Medulla oblongata (tissue), 1 donor: ENCODE measurements around the gene FMNL2.
A peak's percentile ranks its signal among the peaks of the same experiment; 100 is the strongest.
"Not testable (repeated sequence)": the region's sequence is repeated elsewhere in the genome, so short reads cannot be mapped to it uniquely, and the experiment has no call there.

Experiments used
- DNase-seq: peaks from one replicate; pipeline ENCODE4 v3.0.0-alpha.2; 2015; ENCODE audit errors: extremely low spot score

FMNL2 gene

DNA sequence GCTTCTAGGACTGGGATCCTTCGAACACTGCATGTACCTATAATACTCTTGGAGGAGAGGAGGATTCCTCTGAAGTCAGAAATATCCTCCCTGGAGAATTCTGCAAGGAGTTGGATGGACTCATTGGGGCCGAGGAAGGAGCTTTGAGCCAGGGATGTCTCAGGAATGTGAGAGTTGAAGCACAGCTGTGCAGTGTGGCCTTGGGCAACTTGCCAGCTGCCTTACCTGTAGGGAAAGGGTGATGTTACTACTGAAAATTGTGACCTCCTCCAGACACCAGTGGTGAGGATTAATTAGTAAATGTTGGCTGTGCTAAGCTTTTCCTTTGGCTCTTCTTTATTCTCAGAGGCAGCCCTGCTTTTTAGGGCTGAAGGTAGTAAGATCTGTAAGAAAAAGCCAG is 41.4 kb downstream of the FMNL2 start:
- no peak for DNase-seq

DNA sequence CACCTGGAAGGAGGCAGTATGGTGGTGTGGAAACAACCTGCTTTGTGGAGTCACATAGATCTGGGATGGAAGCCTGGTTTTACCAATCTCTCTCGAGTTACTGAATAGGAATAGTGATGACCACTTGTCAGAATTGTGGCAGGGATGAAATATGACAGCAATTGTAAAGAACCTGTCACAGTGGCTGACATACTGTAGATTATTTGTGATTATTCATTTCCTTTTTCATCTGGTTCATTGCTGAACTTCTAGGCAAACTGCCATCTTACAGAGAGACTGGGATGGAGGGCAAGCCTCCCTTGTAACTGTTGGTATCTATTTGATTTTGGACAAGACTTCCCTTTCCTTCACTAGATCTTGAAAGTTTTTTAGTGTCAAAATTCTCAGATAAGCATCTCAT is 42.0 kb downstream of the FMNL2 start:
- DNase-seq: no peak

DNA sequence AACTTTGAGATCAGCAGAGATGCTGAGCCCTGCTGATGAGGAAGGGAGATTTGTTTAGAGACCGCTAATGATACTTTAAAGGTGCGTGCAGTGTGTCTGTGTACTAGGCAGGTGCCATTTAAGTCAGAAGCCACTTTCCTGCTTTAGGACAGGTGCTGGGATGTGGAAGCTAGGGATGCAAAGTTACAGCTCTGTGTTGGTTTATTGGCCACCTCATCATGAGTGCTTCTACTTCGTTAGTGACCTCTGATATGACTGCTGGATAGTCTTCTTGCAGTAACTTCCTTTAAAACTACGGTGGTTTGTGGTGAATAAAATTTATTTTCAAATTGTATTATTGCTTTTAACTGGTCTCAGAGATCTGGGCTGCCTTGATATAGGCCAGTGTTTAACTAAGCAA is 44.1 kb downstream of the FMNL2 start:
- DNase-seq: no peak

DNA sequence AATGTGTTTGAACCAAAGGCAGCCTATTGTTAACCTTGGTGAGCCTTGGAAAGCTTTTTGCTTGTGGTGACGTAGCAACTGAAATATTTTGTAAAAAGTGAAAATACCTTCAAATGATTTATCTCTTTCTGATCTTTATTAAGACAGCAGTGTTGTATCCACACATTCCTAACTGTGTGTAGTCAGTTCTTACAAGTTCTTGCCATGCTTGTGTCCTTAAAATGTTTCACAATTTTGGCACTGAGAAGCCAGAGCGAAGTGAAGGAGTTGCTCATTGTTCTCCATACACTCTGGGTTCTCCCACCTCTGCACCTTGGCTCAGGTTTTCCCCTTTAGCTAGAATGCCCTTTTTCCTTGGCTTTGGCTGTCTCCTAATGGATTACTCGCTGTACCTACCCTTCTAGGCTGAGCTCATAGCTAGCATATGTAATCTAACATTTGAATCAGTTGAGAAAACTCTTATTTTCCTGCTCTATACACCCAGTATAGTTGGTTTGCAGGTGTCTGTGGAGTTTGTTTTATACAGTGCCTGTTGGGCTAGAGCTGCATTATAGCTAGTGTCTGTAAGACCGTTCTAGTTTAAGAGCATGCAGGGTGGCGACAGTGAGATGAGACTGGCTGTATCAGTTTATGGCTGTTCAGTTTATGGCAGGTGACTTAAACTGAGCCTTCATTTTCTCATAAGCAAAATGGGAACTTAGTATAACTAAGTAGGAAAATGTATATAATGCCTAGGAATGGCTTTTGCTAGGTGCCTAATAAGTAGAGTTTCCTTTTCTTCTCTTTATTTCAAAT is 45.5 kb downstream of the FMNL2 start:
- DNase-seq: no peak

DNA sequence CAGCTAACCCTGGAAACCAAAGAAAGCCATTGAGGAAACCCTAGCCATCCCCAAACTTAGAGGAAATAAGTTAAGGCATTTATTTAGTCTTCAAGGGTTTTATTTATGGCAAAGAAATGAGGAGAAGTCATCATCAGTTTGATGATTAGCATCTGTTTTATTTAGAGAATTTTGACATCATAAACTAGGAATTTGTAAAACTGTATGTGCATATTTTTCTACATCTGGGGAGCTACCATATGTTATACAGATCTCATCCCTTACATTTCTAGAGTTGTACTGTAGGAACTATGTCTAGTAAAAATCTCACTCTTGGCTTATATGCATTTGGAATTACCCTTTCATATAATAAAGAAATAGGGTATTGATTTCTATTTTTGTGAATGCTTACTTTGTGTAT is 48.7 kb downstream of the FMNL2 start:
- DNase-seq: no peak

DNA sequence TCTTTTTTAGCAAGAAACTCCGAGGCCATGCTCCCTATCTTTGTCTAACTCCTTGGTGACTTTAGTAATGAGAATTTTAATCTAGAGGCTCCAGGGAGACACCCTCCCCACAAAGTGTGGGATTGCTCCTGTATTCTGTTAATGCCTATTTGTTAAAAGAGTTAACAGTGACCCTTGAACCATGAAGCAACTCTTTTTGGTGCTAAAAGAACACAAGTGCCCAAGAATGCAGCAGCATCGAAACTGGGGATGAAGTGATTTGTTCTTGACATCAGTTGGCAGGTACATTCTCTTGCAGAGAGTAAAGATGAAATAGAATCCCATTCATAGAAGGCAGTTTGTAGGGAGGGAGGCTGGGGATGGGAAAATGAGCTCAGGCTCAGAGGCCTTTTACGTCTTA is 50.0 kb downstream of the FMNL2 start:
- no peak for DNase-seq

DNA sequence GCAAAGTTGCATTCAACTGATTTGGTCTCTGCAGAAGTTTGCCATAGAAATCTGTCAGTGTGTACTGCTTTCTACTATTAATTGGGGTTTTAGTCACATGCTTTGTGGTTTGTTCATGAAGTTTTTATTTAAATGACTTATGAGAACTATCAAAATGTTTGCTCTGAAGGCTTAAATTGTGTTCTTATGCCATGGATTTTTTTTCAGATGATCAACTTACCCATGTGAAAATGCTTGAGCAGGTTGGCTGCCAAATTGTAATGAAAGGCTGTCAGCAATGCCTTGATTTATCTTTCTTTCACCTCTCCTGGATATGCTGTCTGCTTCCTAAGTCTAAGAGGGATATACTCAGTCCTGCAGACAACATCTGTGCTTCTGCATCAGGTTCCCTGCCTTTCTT is 50.7 kb downstream of the FMNL2 start:
- no peak for DNase-seq

DNA sequence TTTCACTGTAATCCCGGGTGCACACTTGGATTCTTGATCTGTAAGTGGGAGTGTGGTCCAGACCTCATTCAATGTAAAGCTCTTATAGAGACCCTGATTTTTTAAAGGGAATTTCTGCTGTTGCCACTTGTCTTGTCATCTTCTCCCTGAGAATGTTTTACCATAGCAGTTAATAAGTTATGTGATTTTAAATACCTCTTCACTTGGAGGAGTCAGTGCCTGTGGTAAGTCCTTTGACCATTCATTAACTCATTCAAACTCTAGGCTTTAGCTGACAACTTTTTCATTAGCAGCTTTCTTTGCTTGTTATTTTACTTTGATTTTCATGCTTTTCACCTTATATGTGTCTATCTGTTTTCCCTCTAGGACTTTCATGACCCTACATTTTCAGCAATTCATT is 51.3 kb downstream of the FMNL2 start:
- DNase-seq: no peak

DNA sequence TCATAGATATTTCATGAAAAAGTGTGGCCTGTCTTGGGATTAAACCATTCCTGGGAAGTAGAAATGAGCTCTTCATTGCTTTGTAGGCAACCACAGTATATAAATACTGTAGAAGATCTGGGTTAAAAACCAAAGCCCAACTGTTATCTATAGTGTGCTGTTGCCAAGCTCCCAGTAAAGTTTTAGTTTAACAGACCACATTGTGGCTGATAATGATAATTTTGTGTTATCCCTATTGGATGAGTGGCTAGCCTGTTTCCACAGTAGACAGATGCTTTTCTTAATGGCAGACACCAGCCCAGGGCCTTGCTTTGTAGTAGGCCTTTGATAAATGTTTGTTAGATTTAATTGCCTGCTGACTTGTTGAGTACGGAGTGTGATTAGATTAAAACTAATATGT is 52.1 kb downstream of the FMNL2 start:
- DNase-seq: no peak

DNA sequence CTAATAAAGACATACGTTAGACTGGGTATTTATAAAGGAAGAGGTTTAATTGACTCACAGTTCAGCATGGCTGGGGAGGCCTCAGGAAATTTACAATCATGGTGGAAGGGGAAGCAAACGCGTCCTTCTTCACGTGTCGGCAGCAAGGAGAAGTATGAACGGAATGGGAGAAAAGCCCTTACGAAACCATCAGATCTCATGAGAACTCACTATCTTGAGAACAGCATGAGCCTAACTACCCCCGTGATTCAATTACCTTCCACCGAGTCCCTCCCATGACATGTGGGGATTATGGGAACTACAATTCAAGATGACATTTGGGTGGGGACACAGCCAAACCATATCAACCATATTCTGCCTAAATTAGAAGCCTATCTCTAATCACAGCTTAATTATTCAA is 53.3 kb downstream of the FMNL2 start:
- not testable (repeated sequence) for DNase-seq

DNA sequence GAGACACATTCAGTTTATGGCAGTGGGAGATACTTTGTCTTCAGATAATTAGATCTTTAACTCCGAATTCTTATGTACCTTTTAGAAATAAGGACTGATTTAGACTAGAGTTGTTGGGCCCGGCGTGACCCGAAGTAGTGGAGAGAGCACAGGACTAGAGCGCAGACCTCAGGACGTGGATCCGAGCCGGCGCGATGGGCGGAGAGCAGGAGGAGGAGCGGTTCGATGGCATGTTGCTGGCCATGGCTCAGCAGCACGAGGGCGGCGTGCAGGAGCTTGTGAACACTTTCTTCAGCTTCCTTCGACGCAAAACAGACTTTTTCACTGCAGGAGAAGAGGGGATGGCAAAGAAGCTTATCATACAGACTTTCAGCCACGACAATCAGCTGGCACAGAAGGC is 54.5 kb downstream of the FMNL2 start:
- DNase-seq: no peak

DNA sequence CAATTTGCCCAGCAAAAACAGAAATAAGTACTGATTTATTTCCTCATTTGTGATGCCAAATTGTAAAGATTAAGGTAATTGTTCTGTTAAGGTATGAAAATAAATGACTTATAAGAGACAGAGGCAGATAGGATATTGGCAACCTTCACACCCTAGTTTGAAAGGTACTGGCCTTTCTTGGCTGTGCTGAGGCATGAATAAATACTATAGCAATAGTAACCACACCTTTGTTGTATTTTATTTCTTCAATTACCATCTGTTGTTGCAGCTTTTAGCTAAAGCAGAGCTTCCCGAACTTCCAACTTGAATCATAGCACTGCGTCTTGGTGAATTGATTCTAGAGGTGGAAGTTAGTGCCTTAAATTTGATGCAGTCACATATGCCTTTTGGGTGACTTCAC is 55.9 kb downstream of the FMNL2 start:
- DNase-seq: no peak

DNA sequence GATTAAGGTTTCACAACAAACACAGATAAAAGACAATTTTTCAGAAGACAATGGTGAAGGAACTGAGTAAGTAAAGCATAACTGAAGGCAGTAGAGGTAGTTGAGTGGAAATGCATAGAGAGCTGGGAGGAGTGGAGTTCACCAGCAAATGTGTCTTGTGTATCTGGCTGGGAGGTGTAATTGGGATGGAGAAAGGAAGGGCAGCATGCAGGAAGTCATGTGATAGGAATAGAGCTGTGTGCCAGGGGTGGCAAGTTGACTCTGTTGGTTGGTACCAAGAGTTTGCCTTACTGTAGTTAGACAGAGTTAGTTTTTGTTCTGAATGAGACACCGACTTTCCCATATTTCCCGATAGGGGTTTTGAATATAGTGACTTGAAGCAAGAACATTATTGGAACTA is 56.3 kb downstream of the FMNL2 start:
- DNase-seq: no peak

DNA sequence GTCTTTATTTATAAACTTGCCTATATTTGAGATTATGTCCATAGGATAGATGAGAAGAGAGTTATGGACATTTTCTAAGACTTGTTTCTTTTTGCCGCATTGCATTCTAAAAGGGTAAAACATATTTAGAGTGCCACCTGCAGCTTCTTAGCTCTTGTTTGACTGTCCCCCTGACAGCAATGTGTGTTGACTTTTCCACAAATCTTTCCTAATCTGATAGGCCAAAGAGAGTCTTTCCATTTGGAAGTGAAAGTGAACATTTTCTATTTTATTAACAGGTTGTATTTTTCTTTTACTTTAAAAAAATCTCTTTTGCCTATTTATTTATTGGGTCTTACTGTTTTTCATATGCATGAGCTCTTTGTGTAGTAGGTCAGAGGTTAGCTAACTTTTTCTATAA is 58.4 kb downstream of the FMNL2 start:
- DNase-seq: peak; percentile 19

DNA sequence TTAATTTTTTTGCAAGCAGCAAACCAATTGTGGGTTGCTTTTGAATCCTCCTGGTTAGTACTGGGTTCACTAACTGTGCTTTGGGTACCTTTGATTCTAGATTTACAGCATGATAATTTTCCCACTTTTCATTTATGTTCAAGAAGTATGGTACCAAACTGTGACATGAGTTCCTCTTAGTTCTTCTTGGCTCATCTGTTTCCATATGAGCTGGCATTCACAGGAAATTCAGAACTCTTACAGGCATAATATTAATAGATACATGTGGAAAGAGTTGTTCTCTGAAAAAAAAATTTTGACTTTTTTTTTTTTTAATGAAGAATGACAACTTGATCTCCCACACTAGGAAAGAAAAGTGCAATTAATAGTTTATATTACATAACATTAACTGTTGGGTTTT is 59.4 kb downstream of the FMNL2 start:
- DNase-seq: no peak

DNA sequence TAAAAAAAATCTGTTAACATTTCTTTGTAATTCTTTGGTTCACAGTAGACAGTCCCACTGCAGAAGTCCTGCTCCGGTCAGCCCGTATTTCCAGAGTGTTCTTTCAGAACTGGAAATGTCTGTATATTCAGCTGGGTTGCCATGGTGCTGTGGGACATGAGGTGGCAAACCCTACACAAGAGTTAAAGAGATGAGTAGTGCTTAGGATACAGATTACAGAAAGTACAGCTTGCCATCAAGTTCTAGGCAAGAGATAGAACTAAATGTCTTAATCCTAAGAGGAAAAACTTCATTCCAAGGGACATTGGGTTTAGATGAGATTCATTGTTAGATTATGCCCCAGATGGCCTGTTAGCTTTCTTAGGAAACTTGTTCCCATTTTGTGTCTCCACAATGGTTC is 60.1 kb downstream of the FMNL2 start:
- peak; percentile 52 for DNase-seq

DNA sequence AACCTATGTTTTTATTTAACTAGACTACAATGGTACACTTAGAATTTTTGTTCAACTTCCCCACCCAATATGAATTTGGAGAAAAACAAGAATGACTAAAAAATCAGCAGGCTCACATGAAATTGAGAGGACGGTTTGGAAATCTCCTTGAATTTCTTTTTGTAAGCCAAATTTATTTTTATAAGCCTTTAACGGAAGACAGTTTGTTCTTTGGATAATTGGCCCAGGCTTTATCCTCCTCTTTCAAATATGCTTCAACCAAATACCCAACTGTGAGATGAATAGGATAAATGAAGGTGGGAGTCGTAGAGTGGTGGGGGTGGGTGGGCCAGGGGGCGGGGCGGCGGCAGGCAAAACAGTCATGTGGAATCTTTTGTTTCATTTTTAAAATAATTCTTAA is 60.6 kb downstream of the FMNL2 start:
- DNase-seq: no peak

DNA sequence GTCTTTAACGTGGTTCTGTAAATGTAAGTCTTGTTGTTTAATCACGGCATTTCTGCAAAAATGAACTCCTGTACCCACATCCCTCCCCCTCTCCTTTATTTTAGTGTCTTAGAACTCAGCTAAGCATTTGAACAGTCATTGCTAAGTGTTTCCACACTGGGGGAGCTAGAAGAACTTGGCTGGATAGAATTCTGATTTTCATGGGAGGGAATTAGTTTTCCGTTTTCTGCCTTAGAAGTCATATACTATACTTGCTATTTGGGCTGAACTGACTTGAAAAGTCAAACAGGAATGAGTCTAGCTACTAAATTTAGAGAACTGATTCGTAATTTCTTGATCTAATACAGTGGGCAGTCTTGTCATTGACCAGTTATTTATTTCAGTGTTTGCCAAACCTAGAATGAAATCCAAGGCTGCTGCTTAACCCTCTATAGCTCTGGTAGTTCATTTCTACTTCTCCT is 61.1 kb downstream of the FMNL2 start:
- peak; percentile 38 for DNase-seq

DNA sequence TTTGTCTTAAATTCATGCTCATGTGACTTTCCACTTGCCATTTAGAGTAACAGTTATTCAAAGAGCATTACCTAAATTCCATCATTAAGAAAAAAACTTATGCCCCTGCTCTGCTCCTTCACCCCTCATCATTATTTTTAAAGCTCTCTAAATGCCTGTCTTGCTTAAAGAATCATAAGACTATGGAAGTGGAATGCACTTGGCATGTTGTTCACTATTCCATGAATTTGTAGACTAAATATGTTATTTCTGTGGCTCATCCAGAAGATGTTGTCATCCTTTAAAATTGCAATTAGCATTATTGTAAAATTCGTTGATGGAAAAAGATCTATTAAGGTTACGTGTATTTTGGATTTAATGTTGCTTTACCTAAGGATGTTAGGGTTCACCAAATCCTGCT is 61.8 kb downstream of the FMNL2 start:
- DNase-seq: no peak

DNA sequence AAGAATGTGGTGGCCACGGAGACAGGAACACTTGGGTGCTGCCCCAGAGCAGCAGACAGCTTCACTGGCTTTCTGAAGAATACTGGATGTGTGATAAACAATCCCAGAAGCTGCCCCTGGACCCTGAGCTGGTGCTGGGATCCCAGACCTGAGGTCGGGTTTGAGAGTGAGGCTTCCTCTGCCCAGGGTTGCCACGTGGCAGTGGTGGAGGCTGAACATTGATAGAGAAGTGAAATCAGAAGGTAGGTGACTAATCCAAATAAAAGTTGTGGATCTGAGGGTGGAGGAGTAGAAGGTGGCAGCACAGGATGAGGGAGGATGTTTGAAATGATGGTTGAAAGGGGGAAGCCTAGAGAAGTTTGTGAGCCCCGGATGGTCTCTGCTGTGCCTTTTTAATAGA is 64.0 kb downstream of the FMNL2 start:
- no peak for DNase-seq

DNA sequence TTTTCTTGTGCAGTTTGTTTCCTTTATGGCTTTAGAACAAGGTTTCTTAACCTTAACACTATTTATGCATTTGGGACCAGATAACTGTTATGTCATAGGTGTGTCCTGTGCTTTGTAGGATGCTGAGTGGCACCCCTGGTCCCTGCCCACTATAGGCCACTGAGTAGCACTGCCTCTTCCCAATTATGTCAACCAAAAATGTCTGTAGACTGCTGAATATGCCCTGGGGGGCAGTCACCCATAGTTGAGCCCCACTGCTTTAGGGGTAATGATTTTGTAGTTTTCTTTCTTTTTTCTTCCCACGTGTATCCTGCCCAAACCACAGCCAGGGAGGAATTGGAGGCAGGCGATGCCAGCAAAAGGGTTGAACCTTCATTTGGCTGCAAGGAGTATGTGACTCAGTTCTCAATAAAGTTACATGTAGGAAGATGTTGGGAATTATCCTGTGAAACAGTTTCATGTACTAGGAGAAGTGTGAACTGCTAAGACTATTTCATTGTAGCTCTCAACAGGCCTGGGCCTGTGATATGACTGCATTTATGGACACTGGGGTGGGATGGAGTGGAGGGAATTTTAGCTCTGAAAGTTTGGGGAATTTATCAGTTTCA is 65.7 kb downstream of the FMNL2 start:
- DNase-seq: no peak

DNA sequence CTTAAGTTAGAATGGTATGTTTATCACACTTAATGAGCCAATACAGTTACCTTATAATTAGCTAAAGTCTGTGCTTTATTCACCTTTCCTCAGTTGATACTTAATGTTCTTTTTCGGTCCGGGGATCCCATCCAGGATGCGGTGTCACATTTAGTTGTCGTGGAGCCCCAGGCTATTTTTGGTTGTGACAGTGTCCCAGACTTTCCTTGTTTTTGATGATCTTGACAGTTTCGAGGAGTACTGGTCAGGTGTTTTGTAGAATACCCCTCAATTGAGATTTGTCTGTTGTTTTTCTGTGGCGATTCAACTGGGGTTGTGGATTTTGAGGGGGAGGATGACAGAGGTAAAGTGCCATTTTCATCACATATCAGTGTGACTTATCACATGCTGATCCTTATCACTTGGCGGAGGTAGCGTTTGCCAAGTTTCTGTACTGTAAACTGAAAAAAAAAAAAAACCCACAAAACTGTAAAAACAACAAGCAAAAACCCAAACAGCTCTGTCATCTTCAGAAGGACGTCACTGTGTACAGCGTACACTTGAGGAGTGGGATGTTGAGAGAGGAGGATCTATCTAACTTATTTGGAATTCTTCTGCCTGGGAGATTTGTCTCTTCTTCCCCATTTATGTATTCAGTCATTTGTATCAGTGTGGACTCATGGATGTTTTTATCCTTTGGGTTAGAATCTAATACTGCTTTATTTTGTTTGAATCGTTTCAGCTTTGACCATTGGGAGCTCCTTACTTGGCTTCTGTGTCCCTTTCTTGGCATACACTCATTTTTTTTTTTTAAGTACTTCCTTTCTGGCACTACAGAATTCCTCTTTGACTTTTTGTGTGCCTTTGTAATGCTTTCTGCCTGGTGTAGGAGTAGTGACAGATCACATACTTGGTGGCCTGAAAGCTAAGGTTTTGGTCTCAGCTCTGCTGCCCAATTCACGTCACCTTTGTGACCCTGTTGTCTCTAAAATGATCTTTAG is 68.1 kb downstream of the FMNL2 start:
- no peak for DNase-seq
